D341Med (cell line): ENCODE data around the gene BTAF1.
"Not testable (repeated sequence)": the region's sequence is repeated elsewhere in the genome, so short reads cannot be mapped to it uniquely, and the experiment has no call there.

ENCODE experiments used
- DNase-seq: peaks from one replicate; pipeline ENCODE4 v3.0.0; 2012; ENCODE audit warnings: low spot score

The BTAF1 gene

GRCh38 chr10:91978585-91978984 is 55.0 kb downstream of the BTAF1 start:
- DNase-seq, result no peak

DNA sequence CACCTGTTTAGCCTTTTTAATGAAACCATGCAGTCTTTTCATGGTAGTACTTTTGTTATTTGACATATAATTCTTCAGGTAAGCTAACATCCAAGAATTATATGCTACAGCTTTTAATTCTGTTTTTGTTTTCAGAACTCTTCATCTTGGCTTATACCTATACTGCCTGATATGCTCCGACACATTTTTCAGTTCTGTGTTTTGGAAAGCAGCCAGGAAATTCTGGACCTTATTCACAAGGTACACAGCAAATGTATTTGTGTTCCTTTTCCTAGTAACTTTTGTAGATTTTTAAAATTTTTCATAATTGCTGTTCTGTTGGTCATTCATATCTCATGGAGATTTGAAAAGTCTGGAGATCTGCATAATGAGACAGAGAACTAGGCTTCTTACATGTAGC is 56.7 kb downstream of the BTAF1 start:
- DNase-seq, result no peak

GRCh38 chr10:91983416-91983815 is 59.8 kb downstream of the BTAF1 start:
- no peak for DNase-seq

DNA sequence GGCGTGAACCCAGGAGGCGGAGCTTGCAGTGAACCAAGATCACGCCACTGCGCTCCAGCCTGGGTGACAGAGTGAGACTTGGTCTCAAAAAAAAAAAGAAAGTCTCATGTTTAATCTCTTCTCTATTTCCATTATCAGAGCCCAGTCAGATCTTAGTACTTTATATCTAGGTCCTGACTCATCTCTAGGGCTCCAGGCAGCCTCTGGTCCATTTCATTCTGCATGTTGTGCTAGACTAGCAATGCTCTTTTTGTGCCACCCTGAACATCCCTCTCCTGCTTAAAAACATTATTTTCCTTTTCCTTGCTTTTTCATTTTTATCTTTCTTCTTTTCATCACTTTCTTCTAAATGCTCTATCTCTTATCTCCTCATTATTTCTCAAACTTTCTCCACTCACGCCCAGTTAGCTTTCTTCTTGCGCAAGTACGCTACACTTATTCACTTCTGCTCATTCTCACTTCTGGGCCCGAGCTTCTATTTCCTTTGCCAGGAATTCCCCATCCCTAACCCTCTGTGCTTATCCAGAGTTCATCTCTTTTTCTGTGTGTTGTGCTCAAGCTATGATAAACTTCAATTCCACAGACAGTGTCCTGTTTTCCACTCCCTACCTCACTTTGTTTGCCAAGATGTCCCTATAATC is 63.9 kb downstream of the BTAF1 start:
- DNase-seq, result no peak

DNA sequence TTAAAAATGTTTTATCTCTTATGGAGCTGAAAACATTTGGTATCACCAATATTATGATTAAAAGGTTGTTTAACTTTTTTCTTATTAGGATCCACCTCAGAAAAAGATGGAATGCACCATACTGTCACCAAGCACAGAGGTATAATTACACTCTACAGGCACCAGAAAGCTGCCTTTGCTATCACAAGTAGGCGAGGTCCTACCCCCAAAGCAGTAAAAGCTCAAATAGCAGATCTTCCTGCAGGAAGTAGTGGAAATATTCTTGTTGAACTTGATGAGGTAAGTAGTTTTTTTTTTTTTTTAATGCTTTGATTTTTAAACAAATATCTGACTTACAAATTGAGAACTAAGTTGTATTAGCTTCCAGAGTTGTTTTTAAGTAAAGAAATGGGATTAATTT is 68.5 kb downstream of the BTAF1 start:
- no peak for DNase-seq

- no peak for DNase-seq
These were observed 72.7 kb downstream of the BTAF1 start for GRCh38 chr10:91996266-91996665.

- no peak for DNase-seq
These were observed 78.0 kb downstream of the BTAF1 start for GRCh38 chr10:92001581-92001980.

DNA sequence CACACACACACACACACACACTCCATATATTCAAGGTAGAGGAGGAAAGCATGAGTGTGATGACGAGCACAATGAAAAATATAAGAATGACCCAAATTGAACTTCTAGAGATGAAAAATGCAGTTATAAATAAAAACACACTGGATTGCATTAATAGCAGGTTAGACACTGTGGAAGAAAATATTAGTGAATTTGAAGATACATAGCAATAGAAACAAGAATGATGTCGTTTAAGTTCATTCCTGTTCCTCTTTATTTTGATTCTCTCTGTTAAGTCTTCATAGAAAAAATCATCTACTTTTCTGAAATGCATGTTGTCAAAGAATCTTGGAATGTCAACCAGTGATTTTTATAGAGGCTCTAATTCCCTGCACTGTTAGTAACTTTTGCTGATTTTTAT is 78.4 kb downstream of the BTAF1 start:
- DNase-seq, result no peak

DNA sequence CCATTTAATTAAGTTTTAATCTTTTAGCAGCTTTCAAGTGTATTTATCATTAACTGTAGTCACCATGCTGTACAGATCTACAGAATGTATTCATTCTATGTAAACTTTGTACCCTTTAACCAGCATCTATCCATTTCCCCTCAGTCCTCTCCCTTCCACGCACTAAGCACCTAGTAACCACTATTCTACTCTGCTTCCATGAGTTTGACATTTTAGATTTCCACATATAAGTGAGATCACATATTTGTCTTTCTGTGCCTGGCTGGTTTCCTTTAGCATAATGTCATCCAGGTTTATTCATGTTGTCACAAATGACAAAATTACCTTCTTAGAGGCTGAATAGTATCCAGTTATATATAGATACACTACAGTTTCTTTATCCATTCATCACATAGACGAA is 79.7 kb downstream of the BTAF1 start:
- no peak for DNase-seq

GRCh38 chr10:92005978-92006377 is 82.4 kb downstream of the BTAF1 start:
- DNase-seq, result no peak

DNA sequence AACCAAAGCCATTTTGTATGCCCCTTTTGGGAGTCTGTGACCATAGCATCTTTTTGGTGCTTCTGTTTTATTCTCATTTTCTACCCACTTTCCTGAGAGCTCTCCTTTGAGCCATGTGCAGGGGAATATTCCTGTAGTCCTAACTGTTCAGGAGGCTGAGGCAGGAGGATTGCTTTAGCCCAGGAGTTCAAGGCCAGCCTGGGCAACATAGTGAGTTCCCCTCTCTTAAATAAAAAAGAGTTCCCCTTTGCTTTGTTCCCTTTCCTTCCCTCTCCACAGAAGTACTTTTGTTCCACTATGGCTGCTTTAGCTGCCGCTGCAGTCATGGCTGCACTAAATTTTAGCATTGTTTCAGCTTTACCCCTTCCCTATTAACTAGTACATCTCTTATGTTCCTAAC is 85.9 kb downstream of the BTAF1 start:
- DNase-seq, result no peak

DNA sequence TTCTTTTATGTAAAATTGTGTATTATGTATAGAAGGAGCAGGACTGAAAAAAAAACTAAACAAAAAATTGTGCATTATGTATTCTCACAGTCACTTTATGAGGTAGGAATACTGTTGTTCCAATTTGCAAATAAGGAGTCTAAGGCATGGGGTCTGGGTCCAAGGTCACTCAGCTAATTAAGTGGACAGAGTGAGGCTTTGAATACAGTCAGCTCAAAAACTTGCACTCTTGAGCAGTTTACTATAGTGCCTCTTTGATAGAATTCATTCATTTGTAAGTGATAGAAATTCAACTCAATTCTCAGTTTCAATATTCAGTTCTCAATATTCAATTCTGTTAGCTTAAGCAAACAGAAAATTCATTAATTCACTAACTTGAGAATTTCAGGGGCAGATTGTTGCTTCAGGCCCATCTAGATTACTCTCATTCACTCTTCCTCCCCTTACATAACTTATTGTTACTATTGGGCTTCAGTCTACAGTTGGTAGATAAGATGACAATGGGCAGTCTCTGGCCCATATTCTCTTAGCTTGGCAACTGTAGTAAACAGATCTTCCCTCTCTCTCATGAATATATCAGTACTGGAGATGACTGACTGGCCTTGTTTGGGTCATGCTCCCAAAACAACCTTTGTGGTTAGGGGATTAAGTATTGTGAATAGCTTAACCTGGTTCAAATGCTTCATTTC is 86.6 kb downstream of the BTAF1 start:
- no peak for DNase-seq

DNA sequence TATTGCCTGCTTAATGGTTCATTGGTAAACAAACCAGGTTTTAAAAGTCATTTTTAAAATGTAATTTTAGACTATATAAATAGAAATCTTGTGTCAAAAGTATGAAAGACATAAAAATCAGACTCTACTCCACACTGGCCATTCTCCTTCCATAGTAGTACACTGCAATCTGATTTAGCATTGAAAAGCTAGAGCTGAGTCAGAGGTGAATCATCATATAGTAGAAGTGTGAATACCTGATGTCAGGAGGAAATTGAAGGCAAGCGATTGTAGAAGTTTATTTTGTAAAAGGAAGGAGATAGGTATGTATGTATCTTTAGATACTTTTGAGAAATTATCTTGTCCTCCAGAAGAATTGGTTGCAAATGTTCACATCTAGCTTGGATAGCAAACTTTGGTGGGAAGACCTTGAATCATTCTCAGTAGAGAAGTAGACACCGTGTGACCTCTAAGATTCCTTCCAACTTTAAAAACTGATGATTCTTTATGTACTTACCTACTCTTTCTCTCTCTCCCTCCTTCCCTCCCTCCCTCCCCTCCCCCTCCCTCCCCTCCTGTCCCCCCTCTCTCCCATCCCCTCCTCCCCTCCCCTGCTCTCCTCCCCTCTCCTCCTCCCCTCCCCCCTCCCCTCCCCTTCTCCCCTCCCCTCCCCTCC is 88.1 kb downstream of the BTAF1 start:
- no peak for DNase-seq

DNA sequence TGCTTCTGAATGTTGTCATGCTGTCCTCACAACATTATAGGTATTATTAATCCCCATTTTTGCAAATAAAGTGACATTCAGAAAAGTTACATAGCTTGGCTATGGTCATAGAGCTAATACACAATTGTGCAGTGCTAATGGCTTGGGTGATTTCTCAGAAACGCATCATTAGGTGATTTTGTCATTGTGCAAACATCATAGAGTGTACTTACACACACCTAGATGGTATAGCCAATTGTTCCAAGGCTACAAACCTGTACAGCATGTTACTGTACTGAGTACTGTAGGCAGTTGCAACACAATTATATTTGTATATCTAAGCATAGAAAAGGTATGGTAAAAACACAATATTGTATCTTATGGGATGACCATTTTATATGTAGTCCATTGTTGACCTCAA is 91.0 kb downstream of the BTAF1 start:
- no peak for DNase-seq

GRCh38 chr10:92024700-92025099 is 101.1 kb downstream of the BTAF1 start:
- DNase-seq, result no peak

GRCh38 chr10:92025340-92025739 is 101.8 kb downstream of the BTAF1 start:
- not testable (repeated sequence) for DNase-seq

GRCh38 chr10:92027141-92027540 is 103.6 kb downstream of the BTAF1 start:
- DNase-seq, result no peak

- DNase-seq, result no peak
These were observed 108.0 kb downstream of the BTAF1 start for GRCh38 chr10:92031580-92031979.

DNA sequence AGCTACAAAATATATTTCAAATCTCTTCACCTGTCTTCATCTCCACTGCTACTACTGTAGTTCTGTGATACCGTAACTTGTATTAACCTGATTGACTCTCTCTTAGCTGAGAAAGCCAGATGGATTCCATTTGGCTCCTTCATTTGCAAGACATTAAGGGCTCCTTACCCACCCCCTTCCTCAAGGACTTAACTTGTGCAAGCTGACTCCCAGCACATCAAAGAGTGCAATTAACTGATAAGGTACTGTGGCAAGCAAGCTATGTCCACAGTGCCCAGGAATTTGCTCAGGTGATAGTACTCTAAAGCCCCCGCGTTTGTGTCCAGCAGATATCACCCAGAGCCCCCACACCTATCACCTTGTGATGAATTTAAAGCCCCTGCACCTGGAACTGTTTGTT is 109.5 kb downstream of the BTAF1 start:
- DNase-seq, result not testable (repeated sequence)

DNA sequence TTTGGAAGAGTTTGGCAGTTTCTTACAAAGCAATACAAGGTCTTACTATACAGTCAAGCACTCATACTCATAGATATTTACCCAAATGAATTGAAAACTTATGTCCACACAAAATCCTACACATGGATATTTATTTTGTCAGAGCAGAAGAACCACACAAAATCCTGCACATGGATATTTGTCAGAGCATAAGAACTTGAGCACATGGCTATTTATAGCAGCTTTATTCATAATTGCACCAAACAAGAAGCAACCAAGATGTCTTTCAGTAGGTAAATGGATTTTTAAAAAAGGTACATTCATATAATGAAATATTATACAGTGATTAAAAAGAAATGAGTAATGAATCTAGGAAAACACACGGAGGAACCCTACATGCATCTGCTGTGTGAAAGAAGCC is 115.4 kb downstream of the BTAF1 start:
- DNase-seq, result no peak

DNA sequence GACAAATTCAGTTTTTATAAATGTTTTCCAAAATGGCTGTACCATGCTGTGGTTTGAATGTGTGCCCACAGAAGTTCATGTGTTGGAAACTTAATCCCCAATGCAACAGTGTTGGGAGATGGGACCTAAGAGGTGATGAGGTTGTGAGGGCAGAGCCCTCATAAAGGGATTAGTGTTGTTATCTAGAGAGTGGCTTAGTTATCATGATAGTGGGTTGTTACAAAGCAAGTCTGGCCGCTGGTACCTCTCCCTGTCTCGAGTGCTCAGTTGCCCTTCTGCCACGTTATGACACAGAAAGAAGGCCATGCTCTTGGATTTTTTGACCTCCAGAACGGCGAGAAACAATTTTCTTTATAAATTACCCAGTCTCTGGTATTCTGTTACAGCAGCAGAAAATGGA is 119.0 kb downstream of the BTAF1 start:
- no peak for DNase-seq

DNA sequence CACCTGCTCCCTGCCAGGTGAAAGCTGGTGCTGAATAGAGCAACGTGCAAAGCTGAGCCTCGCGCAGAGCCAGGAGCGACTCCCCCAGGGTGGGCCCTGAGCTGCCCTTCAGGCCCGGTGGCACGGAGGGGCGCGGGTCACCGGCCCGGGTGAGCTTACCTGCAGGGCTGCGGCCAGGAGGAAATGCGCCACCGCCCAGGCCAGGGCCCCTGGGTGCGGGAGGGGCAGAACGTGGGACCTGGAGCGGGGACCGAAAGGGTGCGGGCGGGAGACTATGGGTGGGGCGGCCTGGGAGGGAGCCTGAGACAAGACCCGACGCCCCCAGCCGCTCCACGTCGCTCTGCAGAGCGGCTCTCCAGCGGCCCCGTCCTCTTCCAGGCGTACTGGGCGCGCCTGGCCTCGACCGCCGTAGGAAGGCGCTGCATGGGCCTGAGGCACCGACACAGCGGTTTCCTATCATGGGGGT is 122.1 kb downstream of the BTAF1 start:
- DNase-seq, result no peak

DNA sequence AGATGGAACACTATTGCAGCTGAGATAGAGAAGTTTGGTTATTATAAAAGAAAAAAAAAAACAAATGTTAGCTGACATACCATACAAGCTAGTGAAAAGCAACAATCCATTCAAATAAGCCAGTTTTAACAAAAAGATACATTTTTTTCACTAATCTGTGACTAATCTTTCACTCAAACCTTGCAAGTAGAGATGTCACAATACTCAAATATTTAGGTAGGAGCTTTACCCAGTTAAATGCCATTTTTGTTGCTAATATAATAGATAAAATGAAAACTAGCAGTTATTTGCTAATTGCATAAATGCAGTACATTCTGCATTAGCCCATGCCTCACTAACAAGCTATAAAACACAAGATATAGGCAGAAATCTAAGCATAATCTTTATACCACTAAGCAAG is 123.6 kb downstream of the BTAF1 start:
- no peak for DNase-seq

DNA sequence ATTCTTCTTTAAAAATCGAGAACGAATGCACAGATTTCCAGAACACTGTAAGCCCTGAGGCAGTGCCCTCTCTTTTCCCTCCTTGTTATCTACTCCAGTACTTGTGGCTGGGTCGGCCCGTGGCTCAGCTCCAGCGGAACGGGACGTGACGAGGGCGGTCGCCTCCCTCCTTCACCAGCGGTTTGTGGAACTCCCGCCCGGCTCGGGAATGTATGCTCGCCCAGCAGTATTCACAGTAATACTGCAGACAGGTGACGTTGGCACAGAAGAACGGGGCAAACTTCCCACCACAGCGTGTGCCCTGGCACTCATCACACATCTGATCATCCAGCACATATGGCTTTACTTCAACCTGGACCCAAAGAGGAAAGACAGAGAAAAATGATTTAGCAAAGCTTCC is 128.5 kb downstream of the BTAF1 start:
- DNase-seq, result no peak
